H1 (cell line): ENCODE data around the gene SUPT4H1. TPM values are rescaled to one million over a fixed set of nuclear protein-coding genes. Genes with fewer than 3 reads are reported as not detected.

Experiments used
- CTCF ChIA-PET: fragments of 300-600 bp; sonication (Branson Sonifier 250); formaldehyde crosslinking; loops from one replicate; lab custom pipeline; 2021; ENCODE audit not compliant: partially characterized antibody; lab: Charles Lee
- POLR2A ChIA-PET: fragments of 300-600 bp; sonication (Branson Sonifier 250); formaldehyde crosslinking; loops from one replicate; lab custom pipeline; 2021; ENCODE audit warnings: inconsistent platforms; ENCODE audit not compliant: partially characterized antibody; lab: Charles Lee
- DNase-seq, 2 experiments: peaks; one replicate each; pipeline versions ENCODE4 v3.0.0 to v3.0.0-alpha.2; 2010 to 2022; ENCODE audit warnings: low spot score in 2 of 2, low read depth in 1 of 2, mixed read lengths in 1 of 2
- FAIRE-seq: peaks from 2 replicates; lab custom pipeline; 2011; peaks lifted over from hg19 to GRCh38; lab: Jason Lieb, UNC
- H2AFZ ChIP-seq: 2 replicates; pipeline ENCODE4 v1.8.1; 2012; ENCODE audit warnings: low read length, inconsistent platforms
- H2AK5ac ChIP-seq: 2 replicates; pipeline ENCODE4 v1.6.1; 2013; ENCODE audit warnings: low read depth, low read length
- H2BK120ac ChIP-seq: replicated peaks from 2 replicates; pipeline ENCODE3; 2013; ENCODE audit warnings: low read depth, low read length, inconsistent platforms
- H2BK12ac ChIP-seq: 2 replicates; pipeline ENCODE4 v1.6.1; 2013; ENCODE audit warnings: low read depth, low read length
- H2BK15ac ChIP-seq: 2 replicates; pipeline ENCODE4 v1.6.1; 2013; ENCODE audit warnings: low read length
- H2BK20ac ChIP-seq: 2 replicates; pipeline ENCODE4 v1.6.1; 2013; ENCODE audit warnings: low read length
- H2BK5ac ChIP-seq: 2 replicates; pipeline ENCODE4 v1.6.1; 2013; ENCODE audit warnings: low read depth, low read length
- H3K14ac ChIP-seq: 2 replicates; pipeline ENCODE4 v1.6.1; 2013; ENCODE audit warnings: inconsistent platforms; ENCODE audit not compliant: insufficient read length
- H3K18ac ChIP-seq: 2 replicates; pipeline ENCODE4 v1.6.1; 2013; ENCODE audit warnings: low read length; ENCODE audit errors: extremely low read depth
- H3K23ac ChIP-seq: 2 replicates; pipeline ENCODE4 v1.6.1; 2013; ENCODE audit warnings: inconsistent platforms; ENCODE audit not compliant: insufficient read length
- H3K23me2 ChIP-seq: 2 replicates; pipeline ENCODE4 v1.6.1; 2013; ENCODE audit warnings: low read depth, low read length
- H3K27ac ChIP-seq: 2 replicates; pipeline ENCODE4 v1.6.1; 2011; ENCODE audit warnings: low read depth, low read length, inconsistent platforms
- H3K27me3 ChIP-seq, 4 experiments: replicated peaks in 1 of 4; 1 replicate in 1 of 4; 2 replicates in 3 of 4; pipeline versions ENCODE4 v1.6.1 to v1.8.1; 2011 to 2013; ENCODE audit warnings: low read length in 3 of 4, mild to moderate bottlenecking in 3 of 4, inconsistent platforms in 2 of 4, mixed read lengths in 2 of 4, moderate library complexity in 1 of 4; ENCODE audit not compliant: control insufficient read depth in 3 of 4, insufficient read depth in 3 of 4; ENCODE audit errors: extremely low read depth in 1 of 4
- H3K36me3 ChIP-seq, 4 experiments: 2 replicates each; pipeline versions ENCODE4 v1.6.1 to v1.8.1; 2011 to 2013; ENCODE audit warnings: mild to moderate bottlenecking in 4 of 4, low read length in 3 of 4, moderate library complexity in 2 of 4, control low read depth in 1 of 4, inconsistent platforms in 1 of 4; ENCODE audit not compliant: insufficient read depth in 4 of 4, control insufficient read depth in 2 of 4
- H3K4ac ChIP-seq: replicated peaks from 2 replicates; pipeline ENCODE3; 2013; ENCODE audit warnings: low read length, low read depth, mixed read lengths, inconsistent platforms; ENCODE audit not compliant: insufficient read length
- H3K4me1 ChIP-seq, 4 experiments: replicated peaks in 1 of 4; 1 replicate in 1 of 4; 2 replicates in 3 of 4; pipeline versions ENCODE4 v1.6.1 to v1.8.1; 2011 to 2013; ENCODE audit warnings: low read length in 3 of 4, inconsistent platforms in 2 of 4, mixed read lengths in 1 of 4; ENCODE audit not compliant: insufficient read depth in 4 of 4, control insufficient read depth in 3 of 4
- H3K4me2 ChIP-seq, 2 experiments: 2 replicates each; pipeline versions ENCODE4 v1.6.1 to v1.8.1; 2011 to 2013; ENCODE audit warnings: low read depth in 2 of 2, low read length in 2 of 2, control low read depth in 1 of 2, inconsistent platforms in 1 of 2, mild to moderate bottlenecking in 1 of 2; ENCODE audit not compliant: insufficient read depth in 1 of 2
- H3K4me3 ChIP-seq, 4 experiments: fragments of 200-600, 300-600 bp in 1 of 4; sonication (generic), shearing (Covaris generic), sonication (Bioruptor Twin) in 1 of 4; 2 replicates each; pipeline versions ENCODE4 v1.5.1 to v1.8.1; 2011 to 2016; ENCODE audit warnings: low read length in 4 of 4, low read depth in 3 of 4, control low read depth in 2 of 4, inconsistent platforms in 2 of 4, mild to moderate bottlenecking in 2 of 4, mixed read lengths in 1 of 4, moderate library complexity in 1 of 4; ENCODE audit not compliant: insufficient read depth in 2 of 4; ENCODE audit errors: extremely low read depth in 1 of 4
- H3K56ac ChIP-seq: replicated peaks from 2 replicates; pipeline ENCODE3; 2013; ENCODE audit warnings: low read depth, mild to moderate bottlenecking, mixed read lengths, low read length, inconsistent platforms; ENCODE audit not compliant: insufficient read length
- H3K79me1 ChIP-seq: 2 replicates; pipeline ENCODE4 v1.6.1; 2013; ENCODE audit warnings: low read depth, low read length, control low read depth
- H3K79me2 ChIP-seq, 2 experiments: 2 replicates each; pipeline versions ENCODE4 v1.6.1 to v1.8.1; 2012 to 2013; ENCODE audit warnings: low read length in 2 of 2, mild to moderate bottlenecking in 2 of 2, inconsistent platforms in 1 of 2; ENCODE audit not compliant: insufficient read depth in 2 of 2, control insufficient read depth in 1 of 2
- H3K9ac ChIP-seq, 4 experiments: replicated peaks in 1 of 4; 1 replicate in 1 of 4; 2 replicates in 3 of 4; pipeline versions ENCODE4 v1.6.1 to v1.8.1; 2011 to 2013; ENCODE audit warnings: low read depth in 3 of 4, low read length in 3 of 4, control low read depth in 2 of 4, mild to moderate bottlenecking in 2 of 4, moderate library complexity in 2 of 4, inconsistent platforms in 1 of 4; ENCODE audit errors: extremely low read depth in 1 of 4
- H3K9me3 ChIP-seq, 2 experiments: 2 replicates each; pipeline versions ENCODE4 v1.6.1 to v1.8.1; 2012 to 2013; ENCODE audit warnings: mild to moderate bottlenecking in 2 of 2, moderate library complexity in 2 of 2, control low read depth in 1 of 2, inconsistent platforms in 1 of 2, low read depth in 1 of 2, low read length in 1 of 2, mixed read lengths in 1 of 2; ENCODE audit not compliant: insufficient read depth in 2 of 2
- H4K20me1 ChIP-seq, 2 experiments: replicated peaks in 1 of 2; 2 replicates each; pipeline versions ENCODE3 to v1.8.1; 2011 to 2013; ENCODE audit warnings: inconsistent platforms in 2 of 2, low read length in 2 of 2, mild to moderate bottlenecking in 1 of 2; ENCODE audit not compliant: insufficient read depth in 2 of 2, control insufficient read depth in 1 of 2
- H4K5ac ChIP-seq: 2 replicates; pipeline ENCODE4 v1.6.1; 2013; ENCODE audit warnings: low read length, low read depth, mixed read lengths, inconsistent platforms; ENCODE audit not compliant: insufficient read length
- H4K8ac ChIP-seq: 2 replicates; pipeline ENCODE4 v1.8.0; 2013; ENCODE audit warnings: mild to moderate bottlenecking, moderate library complexity, low read length, inconsistent platforms; ENCODE audit not compliant: insufficient read depth; ENCODE audit errors: extremely low read depth
- H4K91ac ChIP-seq: replicated peaks from 2 replicates; pipeline ENCODE3; 2013; ENCODE audit warnings: low read length, mixed read lengths, inconsistent platforms; ENCODE audit not compliant: insufficient read length
- BRCA1 ChIP-seq: IDR thresholded peaks from 2 replicates; pipeline ENCODE4 v1.6.1; 2012; ENCODE audit warnings: low read depth, low read length, improper control_type of control experiment
- CTCF ChIP-seq, 3 experiments: IDR thresholded peaks; 1 replicate in 2 of 3; 2 replicates in 1 of 3; pipeline versions ENCODE4 v1.5.1 to v1.6.1; 2011; ENCODE audit warnings: low read length in 3 of 3, mild to moderate bottlenecking in 3 of 3, inconsistent platforms in 2 of 3, low read depth in 1 of 3, moderate library complexity in 1 of 3; ENCODE audit not compliant: insufficient read depth in 1 of 3; ENCODE audit errors: control extremely low read depth in 1 of 3
- E2F6 ChIP-seq: IDR thresholded peaks from 2 replicates; pipeline ENCODE4 v1.6.1; 2012; ENCODE audit warnings: inconsistent platforms
- HDAC2 ChIP-seq, 2 experiments: fragments of 300-600 bp in 1 of 2; sonication (generic) in 1 of 2; IDR thresholded peaks; 2 replicates each; pipeline ENCODE4 v1.6.1; 2011 to 2012; ENCODE audit warnings: low read depth in 2 of 2, low read length in 2 of 2, mild to moderate bottlenecking in 2 of 2, moderate library complexity in 2 of 2, borderline replicate concordance in 1 of 2, inconsistent platforms in 1 of 2
- NRF1 ChIP-seq: IDR thresholded peaks from 2 replicates; pipeline ENCODE4 v1.6.1; 2011; ENCODE audit warnings: mild to moderate bottlenecking, low read depth, low read length, improper control_type of control experiment
- POLR2AphosphoS5 ChIP-seq: IDR thresholded peaks from 2 replicates; pipeline ENCODE4 v1.6.1; 2011; ENCODE audit warnings: low read depth, low read length
- SIX5 ChIP-seq: IDR thresholded peaks from 2 replicates; pipeline ENCODE4 v1.6.1; 2011; ENCODE audit warnings: mild to moderate bottlenecking, low read depth, low read length
- YY1 ChIP-seq: IDR thresholded peaks from 2 replicates; pipeline ENCODE4 v1.6.1; 2011; ENCODE audit warnings: low read depth, mild to moderate bottlenecking, low read length
- WGBS, 2 experiments: shearing (Covaris generic) in 1 of 2; methylation state at CpG; one replicate each; pipeline versions ENCODE4 v1.1.6 to v1.1.7; 2013 to 2015; ENCODE audit warnings: low lambda C conversion rate in 2 of 2, mixed read lengths in 2 of 2, inconsistent platforms in 1 of 2, low coverage in 1 of 2, missing lambda C conversion rate in 1 of 2; ENCODE audit not compliant: insufficient replicate concordance in 2 of 2, insufficient coverage in 1 of 2, insufficient read length in 1 of 2; ENCODE audit errors: extremely low coverage in 1 of 2, missing lambda C conversion rate in 1 of 2; 5-methylcytosine and 5-hydroxymethylcytosine counted together
- polyA plus RNA-seq, 7 experiments: library from polyadenylated mRNA; depleted of rRNA in 3 of 7; stranded (reverse) in 5 of 7; unstranded in 2 of 7; fragments of >200 nt in 5 of 7; fragments of 200-250 nt in 2 of 7; gene quantifications; 1 replicate in 5 of 7; 2 replicates in 1 of 7; 4 replicates in 1 of 7; pipeline versions ENCODE4 v1.2.1 to v1.2.3, GENCODE V29; 2011 to 2013; ENCODE audit warnings: missing spikeins in 2 of 7, mixed read lengths in 2 of 7
- total RNA-seq: library from RNA; stranded (reverse); fragmentation: NEBNext Ultra II Directional; extraction: Animal tissue kit (Norgen Biotek cat#: 25700); gene quantifications from 2 replicates; pipeline ENCODE4 v1.2.1, GENCODE V29; 2021
- TF ChIP-seq, protein P1 (sequence below): IDR thresholded peaks from 2 replicates; pipeline ENCODE4 v1.6.1; 2011; ENCODE audit warnings: low read depth, mild to moderate bottlenecking, low read length; ENCODE audit not compliant: insufficient read depth

Gene SUPT4H1
- total and polyA plus RNA-seq, 2 of the 8 experiments (the other 6 are each of a cell fraction or from before 2014, with no cell fraction given) = 112 to 143 TPM

- no peak overlapping the region for H2BK5ac ChIP-seq
- H3K9ac ChIP-seq = no peak overlapping the region
- no peaks in the 10 kb centered on the region for H3K79me1 ChIP-seq
- H4K91ac ChIP-seq = no peak overlapping the region
- H3K56ac ChIP-seq = no peak overlapping the region
- no peak overlapping the region for H3K14ac ChIP-seq
- WGBS, 2 experiments = 82% methylated on average over 6 of the region's 6 CpGs; no CpG with 5 or more reads in 1 of the 2 experiments
- no peak overlapping the region for H3K4ac ChIP-seq
- no peaks in the 10 kb centered on the region for H3K9me3 ChIP-seq
- no peak overlapping the region for H3K18ac ChIP-seq
- POLR2A ChIA-PET = interaction anchor here (1.0 to 1.4 kb wide), 3 partner anchors 8 to 18 kb away, joined by 3 read pairs; no protein-coding TSS in a partner anchor
- no peaks in the 10 kb centered on the region for H3K79me2 ChIP-seq
- no peak overlapping the region for H3K4me2 ChIP-seq
- H4K5ac ChIP-seq = no peak overlapping the region
- no peak overlapping the region for H3K27ac ChIP-seq
- DNase-seq = no peak
- no peak overlapping the region for H2BK15ac ChIP-seq
- no peaks in the 10 kb centered on the region for H3K27me3 ChIP-seq
- no peaks in the 10 kb centered on the region for H3K23me2 ChIP-seq
- no peaks in the 10 kb centered on the region; a peak in 1 of 8 replicates for H3K36me3 ChIP-seq
- H2AFZ ChIP-seq = no peak overlapping the region
- H2BK120ac ChIP-seq = no peak overlapping the region
- no peak overlapping the region for H3K23ac ChIP-seq
- H2BK12ac ChIP-seq = no peak overlapping the region
- FAIRE-seq = no peak
- CTCF ChIA-PET = interaction anchor here (0.6 to 3.1 kb wide), 9 partner anchors 9 to 67 kb away, joined by 3 to 12 read pairs (median 4); partner anchors contain the start of gene RNF43
- H2BK20ac ChIP-seq = no peak overlapping the region
- no peaks in the 10 kb centered on the region for H4K20me1 ChIP-seq
- no peak overlapping the region for H2AK5ac ChIP-seq
- H4K8ac ChIP-seq = no peak overlapping the region
- H3K4me1 ChIP-seq = peaks cover under 1 to 5% (median 2%) of the 10 kb centered on the region in 4 experiments; a peak in 5 of 7 replicates
- H3K4me3 ChIP-seq = no peak overlapping the region
- TF ChIP-seq SIX5 (no peak), POLR2AphosphoS5 (no peak), E2F6 (no peak), CTCF (IDR thresholded peaks at IDR 0.05; ENCODE audit: control extremely low read depth in 1 of 3, insufficient read depth in 1 of 3, low read depth in 1 of 3, low read length in 3 of 3) (no peak), HDAC2 (IDR thresholded peaks at IDR 0.05; ENCODE audit: borderline replicate concordance in 1 of 2, low read depth in 2 of 2, low read length in 2 of 2) (no peak), BRCA1 (no peak), NRF1 (no peak), YY1 (no peak)
- TF ChIP-seq, protein P1, sequence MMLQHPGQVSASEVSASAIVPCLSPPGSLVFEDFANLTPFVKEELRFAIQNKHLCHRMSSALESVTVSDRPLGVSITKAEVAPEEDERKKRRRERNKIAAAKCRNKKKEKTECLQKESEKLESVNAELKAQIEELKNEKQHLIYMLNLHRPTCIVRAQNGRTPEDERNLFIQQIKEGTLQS = no peak
Measured at GRCh38 chr17:58371300-58371950, 19.4 kb upstream of the SUPT4H1 start.
